WI38 (cell line): ENCODE results near the gene TOMM20.
A peak's percentile ranks its signal among the peaks of the same experiment; 100 is the strongest.
"Not testable (repeated sequence)": the region's sequence is repeated elsewhere in the genome, so short reads cannot be mapped to it uniquely, and the experiment has no call there.

ENCODE experiments used
- H3K4me3 ChIP-seq: 2 replicates; pipeline ENCODE4 v1.5.1; 2011; ENCODE audit warnings: low read depth, mild to moderate bottlenecking, control low read depth, low read length
- CTCF ChIP-seq: IDR thresholded peaks from 2 replicates; pipeline ENCODE4 v1.5.1; 2012; ENCODE audit warnings: low read depth, mild to moderate bottlenecking, control low read depth, low read length

Gene TOMM20

DNA sequence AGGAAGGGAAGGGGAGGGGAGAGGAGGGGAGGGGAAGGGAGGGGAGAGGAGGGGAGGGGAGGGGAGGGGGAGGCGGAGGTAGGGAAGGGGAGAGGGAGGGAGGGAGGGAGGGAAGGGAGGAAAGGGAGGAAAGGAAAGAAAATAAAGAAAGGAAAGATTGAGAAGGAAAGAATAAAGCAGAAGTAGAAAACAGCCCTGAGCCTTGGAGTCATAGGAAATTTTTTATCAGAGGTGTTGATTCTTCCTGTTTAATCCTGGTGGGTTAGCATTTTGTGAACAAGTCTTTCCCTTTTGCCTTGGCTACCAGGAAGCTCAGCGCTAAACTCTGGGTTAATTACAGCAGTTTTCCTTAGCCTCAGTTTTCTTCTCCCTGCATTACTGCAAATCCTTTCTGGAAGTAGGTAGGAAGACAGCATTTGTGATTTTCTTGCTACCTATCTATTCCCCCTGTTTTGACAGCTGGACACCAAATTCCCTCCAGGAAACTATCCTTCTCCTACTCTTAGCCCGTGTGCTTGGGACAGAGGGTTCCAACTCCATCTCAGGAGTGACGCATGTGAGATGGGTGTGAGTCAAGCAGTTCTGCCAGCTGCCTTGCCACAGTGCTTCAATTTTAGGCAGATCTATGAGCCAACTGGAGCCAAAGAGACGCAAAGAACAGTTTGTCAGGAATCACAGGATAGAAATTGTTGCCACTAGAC lies 26.9 kb downstream of the TOMM20 start:
- H3K4me3 ChIP-seq: no peak overlapping the region
- no peak for TF ChIP-seq CTCF

DNA sequence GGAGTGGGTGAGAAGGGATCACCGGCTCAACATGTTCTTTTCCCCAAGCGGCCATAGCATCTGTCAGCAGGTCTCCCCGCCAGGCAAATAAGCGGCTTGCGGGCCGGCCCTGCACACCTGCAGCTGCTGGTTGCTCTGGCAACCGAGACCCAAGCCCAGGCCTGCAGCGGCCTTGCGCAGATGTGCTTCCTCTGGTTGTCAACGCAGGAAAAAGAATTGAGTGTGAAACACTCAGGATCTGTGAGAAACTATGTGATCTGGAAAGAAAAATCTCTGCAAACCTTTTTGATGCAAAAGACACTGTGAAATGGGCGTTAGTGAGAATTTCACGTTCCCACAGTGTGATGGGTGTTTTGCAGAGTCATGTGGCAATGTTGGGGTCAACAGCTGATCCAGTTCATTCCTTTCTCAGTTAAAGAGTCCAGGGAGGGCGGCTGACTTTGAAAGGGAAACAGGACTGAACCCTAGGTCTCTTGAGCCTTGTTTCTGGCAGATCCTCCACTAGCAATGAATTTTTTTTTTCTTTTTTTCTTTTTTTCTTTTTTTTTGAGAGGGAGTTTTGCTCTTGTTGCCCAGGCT lies 28.4 kb downstream of the TOMM20 start:
- H3K4me3 ChIP-seq: no peak overlapping the region
- no peak for TF ChIP-seq CTCF

GRCh38 chr1:235098991-235099390 lies 29.6 kb downstream of the TOMM20 start:
- no peak overlapping the region for H3K4me3 ChIP-seq
- TF ChIP-seq CTCF: no peak

DNA sequence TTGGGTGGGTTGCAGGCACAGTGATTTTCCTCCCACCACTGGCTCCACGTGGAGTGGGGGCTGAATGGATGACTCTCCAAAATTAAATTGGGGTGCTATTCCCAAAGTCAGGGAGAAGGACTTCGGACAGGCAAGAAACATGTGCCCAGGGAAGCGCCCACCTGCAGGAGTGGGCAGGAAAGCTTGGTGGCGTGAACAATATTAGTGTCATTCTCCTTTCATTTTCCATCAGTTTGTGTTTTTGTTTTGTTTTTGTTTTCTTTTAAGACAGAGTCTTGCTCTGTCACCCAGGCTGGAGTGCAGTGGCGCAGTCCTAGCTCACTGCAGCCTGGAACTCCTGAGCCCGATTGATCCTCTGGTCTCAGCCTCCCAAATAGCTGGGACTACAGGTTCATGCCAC lies 30.1 kb downstream of the TOMM20 start:
- no peak for TF ChIP-seq CTCF
- no peak overlapping the region for H3K4me3 ChIP-seq

GRCh38 chr1:235097501-235097900 lies 31.1 kb downstream of the TOMM20 start:
- not testable (repeated sequence) for H3K4me3 ChIP-seq

DNA sequence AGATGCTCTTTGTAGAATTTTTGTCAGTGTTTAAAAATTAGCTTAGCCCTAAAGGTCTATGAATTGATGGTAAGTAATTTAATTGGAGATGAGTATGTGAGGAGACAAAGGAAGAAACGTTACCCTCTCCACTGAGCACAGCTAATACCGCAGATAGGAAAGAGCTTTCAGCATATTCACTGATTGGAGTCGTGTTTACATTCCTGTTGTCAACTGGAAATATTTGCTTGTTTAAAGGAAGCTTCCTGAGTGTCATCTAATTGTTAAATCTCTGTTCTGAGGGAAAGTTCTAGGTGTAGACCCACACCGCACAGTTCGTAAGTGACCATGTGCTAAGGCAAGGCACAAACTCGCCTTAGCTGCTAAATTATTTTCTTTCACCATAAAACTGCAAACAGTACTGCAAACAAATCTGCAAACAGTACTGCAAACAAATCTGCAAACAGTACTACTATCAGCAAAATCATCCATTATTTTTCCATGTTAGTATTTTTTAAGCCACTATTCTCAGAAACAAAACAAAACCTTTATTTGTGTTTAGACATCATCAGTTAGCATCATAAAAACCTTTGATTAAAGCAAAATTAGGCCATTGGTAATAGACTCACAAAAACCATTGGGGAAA lies 32.6 kb downstream of the TOMM20 start:
- no peak for TF ChIP-seq CTCF
- no peak overlapping the region for H3K4me3 ChIP-seq

DNA sequence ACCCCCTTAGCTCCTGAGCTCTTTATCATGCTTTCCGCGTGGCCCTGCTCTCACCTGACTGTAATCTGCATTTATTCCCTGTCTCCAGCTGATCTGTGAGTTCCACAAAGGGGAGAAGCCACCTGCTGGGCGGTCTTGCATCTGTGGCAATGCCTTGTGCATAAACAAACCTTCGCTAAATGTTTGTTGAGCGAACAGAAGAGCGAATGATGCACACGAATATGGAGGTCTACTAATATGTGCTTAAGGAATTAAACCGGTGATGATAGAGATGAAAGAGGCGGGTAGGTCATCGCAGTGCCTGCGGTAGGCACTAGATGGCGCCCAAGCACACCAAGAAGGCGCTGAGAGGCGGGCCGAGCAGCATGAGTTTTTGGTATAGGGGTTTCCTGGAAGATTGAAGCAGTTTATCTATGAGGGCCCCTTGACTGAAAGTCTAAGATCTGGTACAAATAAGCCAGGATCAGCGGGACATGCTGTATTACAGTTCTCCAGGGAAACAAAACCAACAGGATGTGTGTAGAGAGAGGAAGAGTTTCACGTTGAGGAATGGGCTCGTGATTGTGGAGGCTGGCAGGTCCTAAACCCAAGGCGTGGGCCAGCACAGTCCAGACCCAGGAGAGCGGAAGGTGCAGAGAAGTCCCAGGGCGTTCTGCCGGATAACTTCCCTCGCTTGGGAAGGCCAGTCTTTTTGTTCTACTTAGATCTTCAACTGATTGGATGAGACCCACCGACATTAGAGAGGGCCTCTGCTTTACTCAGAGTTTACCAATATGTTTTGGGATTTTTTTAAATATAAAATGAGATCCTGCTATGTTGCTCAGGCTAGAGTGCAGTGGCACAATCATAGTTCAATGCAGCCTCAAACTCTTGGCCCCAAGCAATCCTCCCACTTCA lies 34.7 kb downstream of the TOMM20 start:
- no peak overlapping the region for H3K4me3 ChIP-seq
- TF ChIP-seq CTCF: peak; percentile 87
